ENCODE data around the gene BMS1. TPM values are rescaled to one million over a fixed set of nuclear protein-coding genes. Genes with fewer than 3 reads are reported as not detected.

BMS1 gene
- total RNA-seq, 1 experiment from 2014 or later = 40.0 TPM

- TF ChIP-seq REST (IDR thresholded peaks at IDR 0.05; ENCODE audit: low read depth) = no peak
- TF ChIP-seq POLR2A (IDR thresholded peaks at IDR 0.05; ENCODE audit: borderline replicate concordance, extremely low read depth, insufficient read depth, insufficient read length) = no peak
- TF ChIP-seq SP1 (IDR thresholded peaks at IDR 0.05; ENCODE audit: low read depth) = no peak
- no peak for TF ChIP-seq YY1 (IDR thresholded peaks at IDR 0.05; ENCODE audit: extremely low read depth, insufficient replicate concordance, low read depth, low read length)
Measured at GRCh38 chr10:42875798-42876341, 93.3 kb downstream of the BMS1 start (continued).

- CTCF ChIA-PET = no interaction called here
- Histone ChIP-seq H3K4me3 (replicated peaks in 1 of 2; ENCODE audit: low read depth in 1 of 2, low read length in 2 of 2) (no peak overlapping the region), H3K27ac (ENCODE audit: low read depth, low read length) (no peak overlapping the region), H3K9me3 (ENCODE audit: control insufficient read depth in 1 of 2, insufficient read depth in 1 of 2, low read depth in 1 of 2, low read length in 2 of 2) (no peaks in the 10 kb centered on the region), H2AFZ (ENCODE audit: low read depth, low read length, poor library complexity, severe bottlenecking) (no peak overlapping the region), H3K4me2 (ENCODE audit: low read length) (no peak overlapping the region), H3K27me3 (ENCODE audit: insufficient read depth, low read length) (no peaks in the 10 kb centered on the region), H3K79me2 (ENCODE audit: insufficient read depth, low read length) (no peaks in the 10 kb centered on the region), H3K9ac (ENCODE audit: low read length) (no peak overlapping the region), H3K36me3 (ENCODE audit: control insufficient read depth in 1 of 2, insufficient read depth in 2 of 2, low read length in 2 of 2) (no peaks in the 10 kb centered on the region), H3K4me1 (ENCODE audit: control insufficient read depth in 1 of 2, insufficient read depth in 2 of 2, low read length in 2 of 2) (peaks cover 0 to 8% of the 10 kb centered on the region in 2 experiments; a peak in 1 of 4 replicates), H3K9me2 (ENCODE audit: insufficient read depth) (no peaks in the 10 kb centered on the region), H4K20me1 (ENCODE audit: insufficient read depth) (no peaks in the 10 kb centered on the region)
- TF ChIP-seq YY1 (IDR thresholded peaks at IDR 0.05; ENCODE audit: extremely low read depth, insufficient replicate concordance, low read depth, low read length) = no peak
- no peak for TF ChIP-seq EZH2 (IDR thresholded peaks at IDR 0.05)
- TF ChIP-seq RAD21 (IDR thresholded peaks at IDR 0.05; ENCODE audit: low read depth) = no peak
- no peak for TF ChIP-seq ATF3 (IDR thresholded peaks at IDR 0.05)
- no peak for TF ChIP-seq ZNF274 (IDR thresholded peaks at IDR 0.05; ENCODE audit: low read depth, low read length)
- intact Hi-C loops (cut with micrococcal nuclease) = no loop called here
- no peak for ATAC-seq
- no TSS peak for BruUV-seq (replicated peaks)
- DNase-seq (ENCODE audit: low read depth, low spot score) = no peak
- RAD21 ChIA-PET (ENCODE audit: low non-redundant PET in 1 of 2, low total read pairs in 2 of 2, uncharacterized antibody in 2 of 2, unreplicated experiment in 2 of 2) = no interaction called here
- POLR2A ChIA-PET = no interaction called here
Measured at GRCh38 chr10:42876476-42876875, 93.9 kb downstream of the BMS1 start.
